Activated CD8-positive, alpha-beta T cell treated with anti-CD3 and anti-CD28 coated beads, Interleukin-2, amount 10 ng/mL, durations not matched to agents 7 days and 5 days (primary cell): ENCODE results near the gene ZNF814. TPM values are rescaled to one million over a fixed set of nuclear protein-coding genes. Genes with fewer than 3 reads are reported as not detected.
"Not testable (repeated sequence)": the region's sequence is repeated elsewhere in the genome, so short reads cannot be mapped to it uniquely, and the experiment has no call there.

Experiments used
- ATAC-seq: fragments of 150-1000 bp; cut with Tn5 transposase; one replicate; pipeline ENCODE4 v1.10.0; 2021; ENCODE audit warnings: moderate library complexity
- CTCF ChIA-PET: fragments of 350-600 bp; sonication (Branson Sonifier 250); formaldehyde crosslinking; loops from one replicate; lab custom pipeline; 2021; ENCODE audit warnings: antibody characterized with exemption; lab: Charles Lee
- POLR2A ChIA-PET: fragments of 350-600 bp; sonication (Branson Sonifier 250); formaldehyde crosslinking; loops from one replicate; lab custom pipeline; 2021; ENCODE audit warnings: antibody characterized with exemption; lab: Charles Lee
- DNase-seq: peaks from one replicate; pipeline ENCODE4 v3.0.0-alpha.2; 2020
- H3K27ac Mint-ChIP-seq: one replicate; pipeline ENCODE4 v1.8.0; 2021; ENCODE audit warnings: mild to moderate bottlenecking, mixed read lengths
- H3K27me3 Mint-ChIP-seq: one replicate; pipeline ENCODE4 v1.8.0; 2021; ENCODE audit warnings: low read depth, mixed read lengths
- H3K36me3 Mint-ChIP-seq: one replicate; pipeline ENCODE4 v1.8.0; 2021; ENCODE audit warnings: low read depth, mixed read lengths
- H3K4me1 Mint-ChIP-seq: one replicate; pipeline ENCODE4 v1.8.0; 2021; ENCODE audit warnings: low read depth, mixed read lengths
- H3K4me3 Mint-ChIP-seq: one replicate; pipeline ENCODE4 v1.8.0; 2021; ENCODE audit warnings: mild to moderate bottlenecking, mixed read lengths
- H3K9me3 Mint-ChIP-seq: one replicate; pipeline ENCODE4 v1.8.0; 2022; ENCODE audit warnings: mixed read lengths; ENCODE audit not compliant: insufficient read depth
- total RNA-seq, 2 experiments: library from RNA; stranded (reverse); gene quantifications; one replicate each; pipeline ENCODE4 v1.2.3, GENCODE V29; 2021

The ZNF814 gene
- total RNA-seq, 2 experiments from 2014 or later, result 26.2 to 29.0 TPM

GRCh38 chr19:57851812-57852603 lies 36.8 kb downstream of the ZNF814 start:
- CTCF ChIA-PET, DNase-seq, H3K9me3 Mint-ChIP-seq, H3K27ac Mint-ChIP-seq, ATAC-seq, H3K27me3 Mint-ChIP-seq: not testable (repeated sequence)
- POLR2A ChIA-PET, result interaction anchor here (1.4 kb wide), 1 partner anchor 105 kb away, joined by 4 read pairs; no protein-coding TSS in a partner anchor
- Mint-ChIP-seq H3K4me1 (peaks cover 30% of the 10 kb centered on the region), H3K36me3 (peaks cover 64% of the 10 kb centered on the region), H3K4me3 (peak overlapping the region; percentile 4)

- ChIA-PET POLR2A (interaction anchor here (0.6 to 1.4 kb wide), 2 partner anchors 81 to 103 kb away, joined by 3 to 4 read pairs; partner anchors contain the start of gene ZNF586), CTCF (no interaction called here)
- H3K27me3 Mint-ChIP-seq, result no peaks in the 10 kb centered on the region
- peak; percentile 24 for DNase-seq
- H3K4me1 Mint-ChIP-seq, result peaks cover 30% of the 10 kb centered on the region
- no peaks in the 10 kb centered on the region for H3K9me3 Mint-ChIP-seq
- no peak for ATAC-seq
- H3K36me3 Mint-ChIP-seq, result peaks cover 59% of the 10 kb centered on the region
- H3K27ac Mint-ChIP-seq, result peak overlapping the region; percentile 94
- peak overlapping the region; percentile 91 for H3K4me3 Mint-ChIP-seq
These were observed 38.3 kb downstream of the ZNF814 start for GRCh38 chr19:57850553-57851017.

GRCh38 chr19:57849666-57850473 lies 39.0 kb downstream of the ZNF814 start, which contains the start of gene ZNF587:
ZNF587 (plus strand) TSS chr19:57849859; CDS start chr19:57850039, 180 bp downstream.
- ATAC-seq (peak; percentile 99), DNase-seq (peak; percentile 88)
- Mint-ChIP-seq H3K4me3 (peak within 1 kb of the TSS; percentile 91), H3K4me1 (peaks cover 29% of the 10 kb centered on the region), H3K27ac (peak within 1 kb of the TSS; percentile 94), H3K36me3 (peaks cover 58% of the 10 kb centered on the region)
- POLR2A ChIA-PET, result interaction anchor here (0.6 to 1.1 kb wide), 4 partner anchors 8 to 80 kb away, joined by 3 to 5 read pairs (median 4); partner anchors contain the start of gene ZNF586
- H3K27me3 Mint-ChIP-seq, H3K9me3 Mint-ChIP-seq: not testable (repeated sequence)
- CTCF ChIA-PET, result interaction anchor here (1.0 kb wide), 1 partner anchor 168 kb away, joined by 3 read pairs; the partner anchor contains the start of gene ZNF551

- not testable (repeated sequence) for DNase-seq, ATAC-seq, H3K27me3 Mint-ChIP-seq, H3K9me3 Mint-ChIP-seq
- Mint-ChIP-seq H3K36me3 (peaks cover 59% of the 10 kb centered on the region), H3K27ac (peak overlapping the region; percentile 94), H3K4me3 (peak overlapping the region; percentile 91), H3K4me1 (peaks cover 29% of the 10 kb centered on the region)
- POLR2A ChIA-PET, result interaction anchor here (0.6 to 1.1 kb wide), 3 partner anchors 9 to 30 kb away, joined by 3 to 5 read pairs (median 4); no protein-coding TSS in a partner anchor
- CTCF ChIA-PET, result interaction anchor here (1.0 kb wide), 1 partner anchor 167 kb away, joined by 3 read pairs; the partner anchor contains the start of gene ZNF551
These were observed 39.6 kb downstream of the ZNF814 start for GRCh38 chr19:57849162-57849665.

GRCh38 chr19:57847164-57847563 lies 41.7 kb downstream of the ZNF814 start:
- POLR2A ChIA-PET, result interaction anchor here (0.6 kb wide), 1 partner anchor 15 kb away, joined by 4 read pairs; no protein-coding TSS in a partner anchor
- Mint-ChIP-seq H3K27ac (peak overlapping the region; percentile 7), H3K36me3 (peaks cover 57% of the 10 kb centered on the region), H3K4me1 (peaks cover 29% of the 10 kb centered on the region)
- DNase-seq, H3K9me3 Mint-ChIP-seq, CTCF ChIA-PET, H3K4me3 Mint-ChIP-seq, ATAC-seq, H3K27me3 Mint-ChIP-seq: not testable (repeated sequence)

GRCh38 chr19:57841122-57841763 lies 47.6 kb downstream of the ZNF814 start:
- no peak overlapping the region for H3K4me3 Mint-ChIP-seq
- ChIA-PET CTCF (no interaction called here), POLR2A (no interaction called here)
- H3K4me1 Mint-ChIP-seq, result peaks cover 18% of the 10 kb centered on the region
- H3K36me3 Mint-ChIP-seq, result peaks cover 67% of the 10 kb centered on the region
- ATAC-seq, result no peak
- no peak for DNase-seq
- H3K27ac Mint-ChIP-seq, result no peak overlapping the region
- H3K27me3 Mint-ChIP-seq, result no peaks in the 10 kb centered on the region
- H3K9me3 Mint-ChIP-seq, result no peaks in the 10 kb centered on the region

GRCh38 chr19:57838622-57839191 lies 50.1 kb downstream of the ZNF814 start:
- CTCF ChIA-PET, H3K9me3 Mint-ChIP-seq, ATAC-seq, DNase-seq, H3K4me3 Mint-ChIP-seq, POLR2A ChIA-PET, H3K27me3 Mint-ChIP-seq: not testable (repeated sequence)
- H3K4me1 Mint-ChIP-seq, result peaks cover 18% of the 10 kb centered on the region
- H3K36me3 Mint-ChIP-seq, result peaks cover 50% of the 10 kb centered on the region
- peak overlapping the region; percentile 23 for H3K27ac Mint-ChIP-seq

GRCh38 chr19:57836991-57837390 lies 51.8 kb downstream of the ZNF814 start:
- POLR2A ChIA-PET, CTCF ChIA-PET, H3K4me3 Mint-ChIP-seq: not testable (repeated sequence)

GRCh38 chr19:57830071-57830602 lies 58.7 kb downstream of the ZNF814 start, which contains the start of gene ZNF587B:
ZNF587B (plus strand) TSS chr19:57830299; CDS start chr19:57830529, 230 bp downstream.
- Mint-ChIP-seq H3K9me3 (no peaks in the 10 kb centered on the region), H3K4me1 (peaks cover 4% of the 10 kb centered on the region), H3K27ac (peak within 1 kb of the TSS; percentile 44), H3K36me3 (peaks cover 49% of the 10 kb centered on the region), H3K4me3 (no peak within 1 kb of the TSS), H3K27me3 (no peaks in the 10 kb centered on the region)
- CTCF ChIA-PET, result no interaction called here
- POLR2A ChIA-PET, result no interaction called here
- DNase-seq (peak; percentile 40), ATAC-seq (no peak)

More at GRCh38 chr19:57836991-57837390, 51.8 kb downstream of the ZNF814 start:
- not testable (repeated sequence) for H3K9me3 Mint-ChIP-seq, DNase-seq, ATAC-seq, H3K27me3 Mint-ChIP-seq, H3K27ac Mint-ChIP-seq
- Mint-ChIP-seq H3K4me1 (peaks cover 18% of the 10 kb centered on the region), H3K36me3 (peaks cover 41% of the 10 kb centered on the region)

GRCh38 chr19:57829316-57829715 lies 59.5 kb downstream of the ZNF814 start:
- ATAC-seq, result no peak

More at GRCh38 chr19:57829316-57829715, 59.5 kb downstream of the ZNF814 start:
- no peak for DNase-seq
- H3K4me1 Mint-ChIP-seq, result peaks cover 7% of the 10 kb centered on the region
- H3K4me3 Mint-ChIP-seq, result no peak overlapping the region
- ChIA-PET CTCF (no interaction called here), POLR2A (no interaction called here)
- no peaks in the 10 kb centered on the region for H3K27me3 Mint-ChIP-seq
- H3K9me3 Mint-ChIP-seq, result no peaks in the 10 kb centered on the region
- peak overlapping the region; percentile 44 for H3K27ac Mint-ChIP-seq
- peaks cover 54% of the 10 kb centered on the region for H3K36me3 Mint-ChIP-seq
